NCI-H82 treated with DMSO at 0.1 percent for 48 hours (cell line): ENCODE results near the gene SLC2A9.
"Not testable (repeated sequence)": the region's sequence is repeated elsewhere in the genome, so short reads cannot be mapped to it uniquely, and the experiment has no call there.

Experiments used
- DNase-seq: peaks from one replicate; lab custom pipeline; 2025; ENCODE audit not compliant: unreplicated experiment; lab: John Stamatoyannopoulos, UW

SLC2A9 gene

DNA sequence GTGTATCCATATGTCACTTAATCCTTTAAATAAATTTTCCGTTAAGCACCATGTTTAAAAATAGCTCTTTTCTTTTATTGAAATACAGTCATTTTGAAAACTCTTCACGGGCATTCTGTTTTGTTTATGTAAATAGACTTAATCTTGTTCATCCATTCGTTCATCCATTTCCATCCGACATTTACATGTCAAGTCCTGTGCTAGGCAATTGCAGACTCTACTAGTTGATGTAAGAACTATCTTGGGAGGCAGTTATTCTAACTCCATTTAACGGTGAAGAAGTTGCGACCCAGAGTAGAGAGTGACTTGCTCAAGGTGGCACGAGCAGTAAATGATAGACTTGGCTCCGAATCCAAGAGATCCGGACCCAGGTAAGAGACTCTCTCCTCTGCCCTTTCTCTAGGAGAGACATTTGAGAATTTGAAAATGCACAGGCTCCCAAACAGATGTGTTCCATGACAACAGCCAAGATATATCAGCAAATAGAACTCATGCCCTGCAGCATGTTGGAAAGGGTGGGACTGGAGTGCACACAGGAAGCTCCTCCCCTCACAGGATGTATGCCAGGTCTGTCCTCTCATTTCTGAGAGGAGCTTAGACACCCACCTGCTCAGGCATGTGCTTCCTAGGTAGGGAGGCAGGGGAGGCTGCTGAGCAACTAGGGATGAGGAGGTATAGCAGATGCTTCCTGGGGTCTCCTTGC, 175.4 kb downstream of the SLC2A9 start:
- peak; percentile 0 for DNase-seq

DNA sequence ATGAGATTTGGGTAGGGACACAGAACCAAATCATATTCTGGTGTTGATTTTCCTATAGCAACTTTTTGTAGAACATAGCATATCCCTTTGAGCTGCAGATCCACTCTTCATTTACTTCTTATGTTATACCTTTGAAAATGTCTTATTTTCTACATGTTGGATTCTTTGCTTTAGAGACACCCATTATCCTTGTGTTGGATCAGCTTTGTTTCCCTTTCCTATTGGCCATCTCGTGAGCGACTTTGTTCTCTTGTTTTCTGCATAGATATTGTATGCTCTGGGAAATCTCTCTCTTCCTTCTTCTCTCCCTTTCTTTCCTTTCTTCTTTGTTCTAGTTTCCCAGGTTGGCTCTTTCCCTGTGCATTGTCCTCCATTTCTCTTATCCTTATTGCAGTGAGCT, 180.2 kb downstream of the SLC2A9 start:
- DNase-seq = no peak

DNA sequence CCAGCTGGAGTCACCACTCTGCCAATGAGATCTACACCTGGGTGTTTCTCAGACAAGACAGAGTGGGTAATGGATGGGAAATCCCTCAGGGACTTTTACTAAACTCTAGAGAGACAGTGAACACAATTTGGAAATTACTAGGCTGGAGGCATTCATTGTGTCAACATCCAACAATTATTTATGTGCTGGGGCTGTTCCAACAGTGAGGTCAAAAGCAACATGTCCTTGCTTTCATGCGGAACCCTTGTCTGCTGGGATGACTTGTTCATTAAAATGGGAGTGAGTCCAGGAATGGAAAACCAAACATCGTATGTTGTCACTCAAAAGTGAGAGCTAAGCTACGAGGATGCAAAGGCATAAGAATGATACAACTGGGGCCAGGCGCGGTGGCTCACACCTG, 185.9 kb downstream of the SLC2A9 start:
- DNase-seq = no peak

DNA sequence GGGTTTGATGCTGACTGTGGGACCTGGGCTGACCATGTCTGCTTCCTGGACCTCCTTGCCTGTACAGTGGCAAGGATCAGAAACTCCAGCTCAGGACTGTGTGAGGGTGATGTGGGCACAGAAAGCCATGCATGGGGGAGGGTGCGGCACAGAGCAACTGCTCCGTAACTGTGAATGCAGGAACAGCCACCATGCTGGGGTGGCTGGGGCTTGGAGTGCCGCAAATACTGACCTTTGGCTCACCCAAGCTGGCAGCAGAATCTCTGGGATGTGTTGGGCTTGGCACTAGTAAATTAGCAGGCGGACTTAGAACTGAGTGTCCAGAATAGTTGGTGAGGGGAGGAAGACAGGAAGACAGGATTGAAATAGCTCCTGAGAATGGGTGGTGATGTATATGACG, 187.9 kb downstream of the SLC2A9 start:
- DNase-seq = no peak

DNA sequence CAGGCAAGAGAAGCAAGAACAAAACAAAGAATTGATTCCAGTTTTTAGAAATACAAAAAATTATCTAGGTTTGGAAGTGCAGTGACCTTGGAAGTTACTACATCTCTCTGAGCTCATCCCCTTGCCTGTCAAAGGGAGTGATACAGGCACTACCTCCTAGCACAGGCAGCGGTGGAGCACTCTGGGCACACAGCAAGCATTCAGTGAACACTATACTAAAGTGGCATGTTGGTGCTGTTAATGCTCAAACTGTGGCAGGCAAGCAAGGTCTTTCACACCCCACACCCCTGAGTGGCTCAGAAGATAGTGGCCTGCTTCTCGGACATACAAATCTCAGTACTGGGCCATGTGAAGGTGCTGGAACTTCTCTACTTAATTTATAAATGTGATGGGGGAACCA, 188.7 kb downstream of the SLC2A9 start:
- DNase-seq = no peak

DNA sequence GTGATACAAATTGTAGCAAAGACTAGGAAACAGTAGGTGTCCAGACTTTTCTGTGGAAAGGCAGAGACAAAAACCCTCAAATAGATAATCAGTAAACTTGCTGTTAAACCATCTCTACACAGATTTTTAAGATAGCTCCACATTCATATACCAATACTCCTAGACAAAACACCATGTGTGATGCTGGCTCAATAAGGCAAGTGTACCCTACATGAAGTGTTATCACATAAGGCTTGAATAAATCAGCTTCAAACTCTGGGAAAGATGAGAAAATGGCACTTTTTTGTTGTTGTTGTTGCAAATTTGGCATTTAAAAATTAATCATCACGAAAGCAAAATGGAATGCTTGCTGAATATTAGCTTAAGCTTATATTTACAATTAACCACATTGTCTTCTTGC, 194.7 kb downstream of the SLC2A9 start:
- DNase-seq = no peak

DNA sequence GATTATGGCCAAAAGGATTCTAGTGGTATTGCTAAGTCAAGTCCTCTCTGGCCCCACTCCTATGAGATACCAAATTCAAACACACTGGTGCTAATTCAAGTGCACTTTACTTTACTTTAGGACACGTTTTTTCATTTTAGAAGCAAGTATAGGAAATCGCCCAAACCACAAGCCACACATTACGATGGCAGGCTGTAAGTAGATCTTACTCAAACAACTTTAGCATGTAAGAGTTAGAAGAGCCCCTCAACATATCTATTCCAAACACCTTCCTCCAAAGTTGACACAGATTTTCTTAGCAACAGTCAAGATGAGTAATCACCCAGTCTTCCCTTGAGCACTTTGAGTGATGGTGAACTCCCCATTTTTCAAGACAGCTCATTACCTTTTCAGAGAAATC, 196.2 kb downstream of the SLC2A9 start:
- DNase-seq = no peak

DNA sequence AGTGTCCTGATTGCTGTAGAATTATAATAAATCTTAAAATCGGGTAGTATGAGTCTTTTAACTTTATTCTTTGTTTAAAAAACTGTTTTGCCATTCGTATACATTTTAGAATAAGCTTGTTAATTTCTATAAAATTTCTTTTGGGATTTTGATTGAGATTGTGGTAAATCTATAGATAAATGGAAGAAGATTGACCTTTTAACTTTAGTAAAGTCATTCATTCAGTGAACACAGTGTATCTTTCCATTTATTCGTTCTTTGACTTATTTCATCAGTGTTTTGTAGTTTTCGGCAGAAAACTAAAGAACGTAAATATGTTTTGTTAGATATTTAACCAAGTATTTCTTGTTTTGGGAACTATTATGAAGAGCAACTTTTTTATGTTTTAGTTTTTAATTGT, 201.0 kb downstream of the SLC2A9 start:
- no peak for DNase-seq

DNA sequence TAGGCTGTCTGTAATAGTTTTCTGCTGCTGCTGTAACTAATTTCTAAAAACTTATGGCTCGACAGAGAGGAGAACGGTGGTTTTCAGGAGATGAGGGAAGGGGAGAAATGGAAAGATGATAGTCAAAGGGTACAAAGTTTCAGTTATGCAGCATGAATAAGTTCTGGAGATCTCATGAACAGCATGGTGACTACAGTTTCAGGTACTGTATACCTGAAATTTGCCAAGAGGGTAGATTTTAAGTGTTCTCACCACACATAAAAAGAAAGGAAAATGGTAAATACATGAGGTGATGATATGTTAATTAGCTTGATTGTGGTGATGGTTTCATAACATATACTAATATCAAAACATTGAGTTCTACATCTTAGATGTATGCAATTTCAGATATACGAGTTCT, 205.0 kb downstream of the SLC2A9 start:
- no peak for DNase-seq

DNA sequence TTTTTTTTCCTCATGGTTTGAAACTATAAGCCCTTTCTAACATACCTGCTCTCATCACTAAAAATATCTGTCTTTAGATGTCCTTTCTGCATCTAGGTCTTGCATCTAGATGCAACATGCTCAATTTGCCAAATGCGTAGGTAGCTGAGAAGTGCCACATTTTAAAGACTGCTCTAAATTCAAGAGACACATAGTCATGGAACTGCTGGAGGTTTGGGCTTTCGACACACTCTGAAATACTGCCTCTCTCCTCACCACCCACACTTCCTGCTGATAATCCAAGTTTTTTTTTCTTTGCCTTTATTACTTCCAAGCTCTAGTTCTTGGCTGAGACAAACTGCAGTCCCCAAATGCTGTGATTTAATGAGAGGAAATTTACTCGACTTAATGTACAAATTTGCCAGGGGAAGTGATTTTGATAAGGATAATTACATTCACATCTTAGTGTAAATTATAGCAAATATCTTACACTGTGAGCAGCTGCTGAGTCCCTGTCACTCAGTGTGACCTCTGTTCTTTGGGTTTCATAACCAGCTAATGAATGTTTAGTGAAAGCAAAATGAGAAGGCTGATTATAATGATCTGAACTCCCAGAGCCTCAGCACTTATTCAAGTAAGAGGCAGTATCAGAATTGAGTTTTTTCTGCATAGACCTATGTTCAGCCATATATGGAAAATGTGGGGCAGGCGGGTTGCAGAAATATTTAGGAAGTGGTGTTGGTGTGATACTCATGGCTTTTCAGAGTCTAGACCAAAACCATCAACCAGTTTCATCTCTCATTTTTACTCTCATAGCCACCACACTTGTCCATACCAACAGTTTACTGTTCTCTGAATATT, 208.6 kb downstream of the SLC2A9 start:
- DNase-seq = no peak

DNA sequence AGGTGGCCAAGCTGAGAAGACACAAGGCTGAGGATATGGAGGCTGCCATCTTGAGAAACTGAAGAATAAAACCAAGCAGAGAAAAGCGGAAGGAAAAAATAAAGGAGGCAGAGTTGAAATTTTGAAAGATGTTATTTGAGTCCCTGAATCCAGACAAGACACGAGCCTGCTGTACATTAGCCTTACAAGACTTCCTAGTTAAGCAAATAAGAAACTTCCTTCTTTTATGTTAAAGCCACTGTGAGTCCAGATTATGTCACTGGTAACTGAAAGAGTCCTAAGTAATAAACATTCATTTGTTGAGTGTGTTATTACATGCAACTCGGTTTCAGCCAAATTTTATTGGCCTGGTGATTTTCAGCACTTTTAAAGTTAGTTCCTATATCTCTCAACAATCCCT, 209.5 kb downstream of the SLC2A9 start:
- DNase-seq = no peak

DNA sequence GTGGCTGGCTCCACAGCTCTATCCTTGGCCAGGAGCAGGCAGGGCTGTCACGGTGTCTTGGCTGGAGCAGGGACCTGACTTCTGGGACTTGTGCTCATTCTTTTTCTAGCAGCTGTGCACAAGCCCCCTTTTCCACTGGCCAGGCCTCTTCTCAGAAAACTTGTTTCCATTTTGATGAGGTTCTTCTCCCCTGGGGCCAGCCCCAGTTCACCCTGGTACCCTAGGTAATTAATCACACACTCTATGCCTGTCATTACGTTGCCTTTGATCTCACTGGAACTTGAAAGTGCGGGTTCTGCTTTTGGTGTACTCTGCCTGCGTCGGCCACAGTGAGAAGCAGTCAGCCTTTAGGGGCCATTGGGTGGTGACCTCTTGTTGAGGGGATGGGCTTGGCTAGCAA, 213.2 kb downstream of the SLC2A9 start:
- no peak for DNase-seq

DNA sequence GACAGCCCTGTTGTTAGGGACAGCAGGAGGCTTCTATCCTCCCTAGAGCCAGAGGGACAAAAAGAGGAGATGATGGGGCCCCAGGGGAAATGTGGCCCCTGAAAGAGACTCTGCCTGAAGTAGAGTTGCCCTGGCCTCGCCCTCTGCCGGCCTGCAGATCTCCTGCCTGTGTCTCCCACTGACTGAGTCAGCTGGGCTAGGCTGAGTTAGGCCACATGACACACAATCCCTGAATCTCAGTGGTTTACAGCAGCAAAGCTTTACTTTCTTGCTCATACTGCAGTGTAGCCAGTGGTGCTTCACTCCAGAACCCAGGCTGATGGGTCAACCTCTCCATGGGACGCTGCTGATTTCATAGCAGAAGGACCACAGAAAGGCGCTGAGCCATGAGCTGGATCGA, 216.4 kb downstream of the SLC2A9 start:
- DNase-seq = no peak

DNA sequence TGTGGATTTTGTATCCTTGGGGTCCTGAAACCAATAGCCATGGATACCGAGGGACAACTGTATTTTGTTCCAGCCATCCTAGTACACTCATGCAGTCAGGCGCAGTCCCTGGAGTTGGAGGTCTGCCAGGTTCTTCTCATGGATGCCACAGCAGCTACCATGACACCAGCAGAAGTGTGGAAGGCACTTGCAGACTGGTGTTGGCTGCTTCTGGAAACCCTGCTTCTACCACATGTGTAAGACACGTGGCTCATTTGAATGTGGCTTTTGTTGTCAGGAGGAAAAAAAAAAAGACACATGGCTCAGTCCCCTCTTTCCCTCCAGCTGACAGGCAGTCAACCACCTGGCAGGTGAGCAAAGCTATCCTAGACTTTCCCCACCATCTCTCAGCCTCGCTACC, 220.4 kb downstream of the SLC2A9 start:
- DNase-seq = no peak

DNA sequence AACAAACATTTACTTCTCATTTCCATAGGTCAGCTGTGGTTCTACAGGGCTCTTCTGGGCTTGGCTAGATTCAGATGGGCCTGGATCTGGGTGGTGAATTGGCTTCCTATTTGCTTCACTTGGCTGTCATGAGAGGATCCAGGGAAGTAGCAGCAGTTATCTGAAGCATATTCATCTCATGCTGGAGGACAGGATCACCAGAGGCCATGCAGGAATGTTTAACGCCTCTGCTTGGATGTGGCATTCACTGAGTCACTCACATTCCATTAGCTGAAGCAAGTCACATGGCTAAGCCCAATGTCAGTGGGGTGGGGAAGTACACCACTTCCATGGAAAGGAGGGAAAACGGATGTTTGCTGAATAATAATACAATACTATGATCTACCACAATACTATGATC, 224.7 kb downstream of the SLC2A9 start:
- not testable (repeated sequence) for DNase-seq

DNA sequence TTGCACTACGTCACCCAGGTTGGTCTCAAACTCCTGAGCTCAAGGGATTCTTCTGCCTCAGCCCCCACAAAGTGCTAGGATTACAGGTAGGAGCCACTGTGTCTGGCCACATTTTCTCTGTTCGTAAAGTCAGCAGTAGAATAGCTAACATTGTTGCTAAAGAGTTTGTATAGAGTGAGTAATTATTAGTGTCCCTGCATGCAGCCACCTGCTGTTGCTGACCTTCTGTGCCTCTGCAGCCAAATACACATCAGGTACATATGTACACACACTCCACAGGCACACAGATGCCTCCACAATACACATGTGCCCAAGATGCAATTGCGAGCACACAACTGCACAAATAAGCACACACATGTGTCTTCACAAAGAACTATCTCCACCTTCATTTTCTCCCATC, 228.9 kb downstream of the SLC2A9 start:
- DNase-seq = no peak

DNA sequence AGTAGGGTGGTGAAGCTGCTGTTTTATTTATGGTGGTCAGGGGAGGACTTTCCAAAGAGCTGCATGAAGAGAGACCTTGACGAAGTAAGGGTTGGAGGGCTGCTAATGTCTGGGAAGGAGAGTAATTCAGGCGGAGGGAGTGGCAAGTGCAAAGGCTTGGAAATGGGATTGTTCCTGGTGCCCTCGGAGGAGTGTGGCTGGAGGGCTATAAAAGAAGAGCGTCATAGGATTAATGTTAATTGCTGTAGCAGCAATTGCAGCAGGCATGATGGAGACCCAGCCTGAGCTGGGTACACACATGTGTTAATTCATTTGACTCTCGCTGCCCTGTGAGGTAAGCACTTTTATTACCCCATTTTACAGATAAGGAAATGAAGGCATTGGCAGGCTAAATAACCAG, 235.4 kb downstream of the SLC2A9 start:
- DNase-seq = not testable (repeated sequence)

DNA sequence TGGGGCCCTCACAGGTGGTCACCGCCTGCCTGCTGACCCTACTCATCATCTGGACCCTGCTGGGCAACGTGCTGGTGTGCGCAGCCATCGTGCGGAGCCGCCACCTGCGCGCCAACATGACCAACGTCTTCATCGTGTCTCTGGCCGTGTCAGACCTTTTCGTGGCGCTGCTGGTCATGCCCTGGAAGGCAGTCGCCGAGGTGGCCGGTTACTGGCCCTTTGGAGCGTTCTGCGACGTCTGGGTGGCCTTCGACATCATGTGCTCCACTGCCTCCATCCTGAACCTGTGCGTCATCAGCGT, 239.2 kb downstream of the SLC2A9 start:
- DNase-seq = no peak

DNA sequence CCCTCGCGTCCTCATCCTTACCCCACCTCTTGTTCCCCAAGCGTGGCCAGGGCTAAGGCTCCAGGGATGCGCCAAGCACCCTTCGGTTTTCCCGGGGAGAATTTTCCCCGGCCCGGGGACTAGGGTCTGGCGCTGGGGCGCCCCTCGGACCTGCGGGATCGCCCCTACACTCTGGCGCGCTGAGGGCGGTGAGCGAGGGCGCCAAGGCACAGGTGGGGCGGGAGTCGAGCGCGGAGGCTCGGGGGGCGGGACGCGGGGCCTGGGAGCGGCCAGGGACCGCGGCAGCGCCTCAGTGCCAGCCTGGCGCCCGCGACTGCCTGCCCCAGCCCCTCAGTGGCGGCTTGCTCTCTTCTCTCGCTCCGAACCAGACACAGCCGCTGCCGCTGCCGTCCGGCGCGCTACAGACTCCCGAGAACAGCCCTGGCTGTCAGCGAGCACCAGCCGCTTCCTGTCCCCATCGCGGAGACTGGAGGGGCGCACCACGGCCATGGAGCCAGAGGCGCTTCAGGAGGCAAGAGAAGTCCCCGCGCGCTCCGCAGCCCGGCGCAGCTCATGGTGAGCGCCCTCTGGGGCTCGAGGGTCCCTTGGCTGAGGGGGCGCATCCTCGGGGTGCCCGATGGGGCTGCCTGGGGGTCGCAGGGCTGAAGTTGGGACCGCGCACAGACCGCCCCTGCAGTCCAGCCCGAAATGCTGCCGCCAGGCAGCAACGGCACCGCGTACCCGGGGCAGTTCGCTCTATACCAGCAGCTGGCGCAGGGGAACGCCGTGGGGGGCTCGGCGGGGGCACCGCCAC, 239.8 kb downstream of the SLC2A9 start, which contains the start of gene DRD5:
DRD5 (plus strand) TSS at position 292 of the 793 bp plus-strand sequence; CDS start at position 688, 396 bp downstream.
- no peak for DNase-seq
